ENCODE data around the gene EPB41L1. TPM values are rescaled to one million over a fixed set of nuclear protein-coding genes. Genes with fewer than 3 reads are reported as not detected.

Gene EPB41L1
- total and polyA plus RNA-seq, 4 donors, result 13.5 to 61.9 (median 32.8) TPM

GRCh38 chr20:36273414-36274180 lies 119.1 kb downstream of the EPB41L1 start:
- Histone ChIP-seq H3K27ac (ENCODE audit: low read depth in 1 of 2, low read length in 1 of 2) (no peak overlapping the region), H3K4me1 (ENCODE audit: control insufficient read depth in 5 of 5, insufficient read depth in 5 of 5, low read length in 5 of 5) (no peaks in the 10 kb centered on the region), H3K9me3 (ENCODE audit: control insufficient read depth in 4 of 4, insufficient read depth in 3 of 4, low read length in 3 of 4) (no peaks in the 10 kb centered on the region), H3K27me3 (ENCODE audit: control insufficient read depth in 3 of 3, insufficient read depth in 3 of 3, low read length in 2 of 3) (no peaks in the 10 kb centered on the region), H3K9ac (ENCODE audit: insufficient read depth in 1 of 2, low read length in 2 of 2) (no peak overlapping the region), H3K36me3 (ENCODE audit: control insufficient read depth in 4 of 4, insufficient read depth in 4 of 4, low read length in 4 of 4) (no peaks in the 10 kb centered on the region), H3K4me3 (no peak overlapping the region)
- TF ChIP-seq, protein P1, sequence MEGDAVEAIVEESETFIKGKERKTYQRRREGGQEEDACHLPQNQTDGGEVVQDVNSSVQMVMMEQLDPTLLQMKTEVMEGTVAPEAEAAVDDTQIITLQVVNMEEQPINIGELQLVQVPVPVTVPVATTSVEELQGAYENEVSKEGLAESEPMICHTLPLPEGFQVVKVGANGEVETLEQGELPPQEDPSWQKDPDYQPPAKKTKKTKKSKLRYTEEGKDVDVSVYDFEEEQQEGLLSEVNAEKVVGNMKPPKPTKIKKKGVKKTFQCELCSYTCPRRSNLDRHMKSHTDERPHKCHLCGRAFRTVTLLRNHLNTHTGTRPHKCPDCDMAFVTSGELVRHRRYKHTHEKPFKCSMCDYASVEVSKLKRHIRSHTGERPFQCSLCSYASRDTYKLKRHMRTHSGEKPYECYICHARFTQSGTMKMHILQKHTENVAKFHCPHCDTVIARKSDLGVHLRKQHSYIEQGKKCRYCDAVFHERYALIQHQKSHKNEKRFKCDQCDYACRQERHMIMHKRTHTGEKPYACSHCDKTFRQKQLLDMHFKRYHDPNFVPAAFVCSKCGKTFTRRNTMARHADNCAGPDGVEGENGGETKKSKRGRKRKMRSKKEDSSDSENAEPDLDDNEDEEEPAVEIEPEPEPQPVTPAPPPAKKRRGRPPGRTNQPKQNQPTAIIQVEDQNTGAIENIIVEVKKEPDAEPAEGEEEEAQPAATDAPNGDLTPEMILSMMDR (IDR thresholded peaks at IDR 0.05; ENCODE audit: control extremely low read depth, extremely low read depth), result no peak
- ATAC-seq (ENCODE audit: insufficient read depth, low FRiP score) (no peak), DNase-seq (peak in 1 of 3 donors; percentile 7)
- WGBS, 2 donors, result 72 to 85% methylated on average over 12 of the region's 12 CpGs

- H3K27me3 ChIP-seq (ENCODE audit: control insufficient read depth in 3 of 3, insufficient read depth in 3 of 3, low read length in 2 of 3), result no peaks in the 10 kb centered on the region
- H3K27ac ChIP-seq (ENCODE audit: low read depth in 1 of 2, low read length in 1 of 2), result no peak overlapping the region
- H3K9me3 ChIP-seq (ENCODE audit: control insufficient read depth in 4 of 4, insufficient read depth in 3 of 4, low read length in 3 of 4), result no peaks in the 10 kb centered on the region
- no peak overlapping the region for H3K9ac ChIP-seq (ENCODE audit: insufficient read depth in 1 of 2, low read length in 2 of 2)
- TF ChIP-seq, protein P1 (IDR thresholded peaks at IDR 0.05; ENCODE audit: control extremely low read depth, extremely low read depth), result no peak
- no peaks in the 10 kb centered on the region for H3K4me1 ChIP-seq (ENCODE audit: control insufficient read depth in 5 of 5, insufficient read depth in 5 of 5, low read length in 5 of 5)
- ATAC-seq (ENCODE audit: insufficient read depth, low FRiP score), result no peak
- H3K36me3 ChIP-seq (ENCODE audit: control insufficient read depth in 4 of 4, insufficient read depth in 4 of 4, low read length in 4 of 4), result no peaks in the 10 kb centered on the region
- no peak overlapping the region for H3K4me3 ChIP-seq
- no peak for DNase-seq
- WGBS, 2 donors, result 52 to 56% methylated on average over 19 to 20 of the region's 20 CpGs
Observed at GRCh38 chr20:36274181-36274841, 119.8 kb downstream of the EPB41L1 start.

- ATAC-seq (ENCODE audit: insufficient read depth, low FRiP score) (no peak), DNase-seq (no peak)
- Histone ChIP-seq H3K9me3 (ENCODE audit: control insufficient read depth in 4 of 4, insufficient read depth in 3 of 4, low read length in 3 of 4) (peaks cover 0 to 5% (median 0%) of the 10 kb centered on the region in 4 donors), H3K36me3 (ENCODE audit: control insufficient read depth in 4 of 4, insufficient read depth in 4 of 4, low read length in 4 of 4) (no peaks in the 10 kb centered on the region), H3K4me3 (no peak overlapping the region), H3K4me1 (ENCODE audit: control insufficient read depth in 5 of 5, insufficient read depth in 5 of 5, low read length in 5 of 5) (no peaks in the 10 kb centered on the region), H3K27me3 (ENCODE audit: control insufficient read depth in 3 of 3, insufficient read depth in 3 of 3, low read length in 2 of 3) (no peaks in the 10 kb centered on the region), H3K27ac (ENCODE audit: low read depth in 1 of 2, low read length in 1 of 2) (no peak overlapping the region), H3K9ac (ENCODE audit: insufficient read depth in 1 of 2, low read length in 2 of 2) (no peak overlapping the region)
- TF ChIP-seq, protein P1 (IDR thresholded peaks at IDR 0.05; ENCODE audit: control extremely low read depth, extremely low read depth), result no peak
- WGBS, 2 donors, result 65 to 77% methylated on average over 5 of the region's 5 CpGs
Observed at GRCh38 chr20:36275011-36275410, 120.5 kb downstream of the EPB41L1 start.

Measured in lung (tissue), 12 donors.